Measurements from ENCODE around the gene PPP1R3G.

PPP1R3G gene

GRCh38 chr6:5121956-5122355 is 36.8 kb downstream of the PPP1R3G start:
- no peak for DNase-seq

- DNase-seq: no peak
Measured at GRCh38 chr6:5122504-5123112, 37.5 kb downstream of the PPP1R3G start.

DNA sequence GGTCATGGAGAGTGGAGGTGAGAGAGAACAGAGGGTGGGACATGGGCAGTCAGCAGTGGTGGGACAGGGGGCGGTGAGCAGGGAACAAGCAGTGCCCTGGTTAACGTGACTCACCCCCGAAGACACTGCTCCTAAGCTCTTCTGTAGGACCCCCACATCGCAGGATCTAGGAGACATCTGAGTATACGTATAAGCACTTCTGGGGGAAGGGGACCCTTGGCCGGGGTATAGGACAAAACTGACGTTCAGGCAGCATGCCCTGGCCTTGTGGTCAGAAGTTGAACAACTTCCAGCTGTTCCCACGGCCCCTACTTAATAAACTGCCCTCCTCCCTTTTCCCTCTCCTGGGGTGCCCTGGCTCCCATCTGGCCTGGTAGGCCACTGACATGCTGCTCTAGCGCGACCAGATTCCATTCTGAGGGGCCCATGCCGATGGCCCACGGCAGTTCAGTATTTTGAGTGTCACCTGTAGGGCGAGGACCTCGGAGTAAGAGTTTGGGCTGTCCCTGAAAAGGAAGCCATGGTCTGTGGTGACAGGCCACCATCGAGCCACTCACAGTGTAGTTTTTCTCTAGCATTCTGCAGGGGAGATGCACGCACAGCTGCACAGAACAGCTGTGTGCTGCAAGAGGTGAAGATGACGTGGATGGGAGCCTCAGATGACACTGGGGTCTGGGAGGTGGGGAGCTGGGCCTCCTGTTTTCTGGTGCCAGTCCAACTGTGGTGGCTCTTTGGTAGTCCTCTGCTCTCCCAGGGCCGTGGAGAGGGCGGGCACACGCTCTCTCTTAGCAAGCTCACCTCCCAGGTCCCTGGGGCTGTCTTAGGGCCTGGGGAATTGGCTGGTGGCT is 38.4 kb downstream of the PPP1R3G start:
- DNase-seq: no peak

DNA sequence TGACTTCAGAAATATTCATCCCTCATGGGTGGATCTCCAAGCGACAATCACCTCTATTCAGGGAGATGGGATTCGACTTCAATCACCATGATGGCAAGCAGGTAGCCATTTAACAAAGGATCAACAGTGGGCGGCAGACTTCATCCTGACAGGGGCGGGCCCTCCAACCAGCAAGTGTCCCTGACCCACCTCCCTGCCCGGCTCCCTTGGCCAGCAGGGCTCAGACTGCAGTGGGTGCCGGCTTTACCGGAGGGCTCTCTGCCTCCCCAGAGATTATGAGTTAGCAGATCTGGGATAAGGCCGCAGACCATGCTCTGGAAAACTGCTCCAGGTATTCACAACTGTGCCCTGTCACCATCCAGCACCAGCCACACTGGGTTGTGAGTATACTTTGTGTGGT is 39.4 kb downstream of the PPP1R3G start:
- DNase-seq: no peak

DNA sequence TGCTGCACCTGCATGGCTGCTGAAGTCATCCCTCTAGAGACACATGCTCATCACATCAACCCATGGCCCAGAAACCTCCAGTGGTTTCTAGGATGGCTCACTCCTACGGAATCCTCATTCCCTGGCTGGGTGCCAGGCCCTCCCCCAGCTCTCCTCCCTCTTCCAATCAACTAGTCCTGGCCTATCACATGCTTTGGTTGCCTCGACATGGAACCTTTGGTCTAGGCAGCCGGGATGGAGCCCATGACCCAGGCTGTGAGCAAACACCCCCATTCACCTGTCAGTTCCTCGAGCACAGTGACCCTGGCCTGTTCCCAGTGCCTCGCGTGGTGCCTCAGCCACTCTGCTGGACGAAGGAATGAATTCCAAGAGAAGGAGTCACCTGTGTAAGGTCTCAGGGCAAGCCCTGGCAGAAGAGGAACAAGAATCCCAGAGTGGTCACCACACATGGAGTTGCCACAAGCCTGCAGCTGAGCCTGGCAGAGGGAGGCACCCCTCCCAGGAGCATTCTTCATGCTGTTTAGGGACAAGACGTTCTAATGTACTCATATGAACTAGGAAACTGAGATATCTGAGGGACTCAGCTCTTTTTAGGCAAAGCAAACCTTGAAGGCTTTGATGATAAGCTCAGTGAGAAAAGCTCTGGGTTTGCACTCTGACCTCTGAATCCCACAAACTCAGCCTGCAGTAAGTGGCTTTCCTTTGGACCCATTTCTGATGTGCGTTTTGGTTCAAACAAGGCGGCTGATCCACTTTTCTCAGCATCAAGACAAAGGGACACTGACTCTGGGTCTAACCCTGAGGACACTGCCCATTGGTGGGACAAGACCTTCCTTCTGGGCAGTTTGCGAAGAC is 40.2 kb downstream of the PPP1R3G start:
- no peak for DNase-seq

DNA sequence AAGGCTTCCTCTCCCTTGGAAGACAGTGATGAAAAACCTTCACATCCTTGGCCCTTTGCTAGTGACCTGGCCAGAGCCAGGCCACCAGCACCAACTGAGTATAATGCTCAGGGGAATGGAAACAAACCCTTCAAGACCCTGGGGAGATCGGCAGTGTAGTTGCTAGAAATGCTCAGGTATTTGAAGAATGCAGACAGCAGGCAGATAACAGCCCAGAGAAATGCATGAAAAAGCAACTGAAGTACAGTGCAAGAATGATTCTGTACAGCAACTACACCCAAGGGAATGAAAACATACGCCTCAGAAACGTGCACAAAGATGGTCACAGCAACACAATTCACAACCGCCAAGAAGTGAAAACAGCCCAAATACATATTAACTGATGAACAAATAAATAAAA is 41.1 kb downstream of the PPP1R3G start:
- no peak for DNase-seq

DNA sequence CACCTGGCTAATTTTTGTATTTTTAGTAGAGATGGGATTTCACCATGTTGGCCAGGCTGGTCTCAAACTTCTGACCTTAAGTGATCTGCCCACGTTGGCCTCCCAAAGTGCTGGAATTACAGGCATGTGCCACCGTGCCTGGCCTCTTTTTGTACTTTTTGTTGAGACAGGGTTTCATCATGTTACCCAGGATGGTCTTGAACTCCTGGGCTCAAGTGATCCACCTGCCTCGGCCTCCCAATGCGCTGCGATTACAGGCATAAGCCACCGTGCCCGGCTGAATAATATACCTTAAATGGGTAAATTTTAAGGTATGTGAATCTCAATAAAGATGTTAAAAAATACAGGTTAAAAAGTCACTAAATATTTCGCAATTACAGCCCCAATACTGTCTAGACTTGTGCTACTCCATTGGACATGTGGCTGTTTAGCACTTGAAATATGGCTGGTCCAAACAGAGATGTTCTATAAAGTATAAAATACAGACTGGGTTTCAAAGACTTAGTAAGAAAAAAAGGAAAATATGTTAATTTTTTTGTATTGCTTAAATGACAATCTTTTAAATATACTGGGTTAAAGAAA is 42.1 kb downstream of the PPP1R3G start:
- DNase-seq: no peak

- no peak for DNase-seq
Measured at GRCh38 chr6:5128351-5128750, 43.2 kb downstream of the PPP1R3G start.

- DNase-seq: no peak
Measured at GRCh38 chr6:5130135-5130866, 45.2 kb downstream of the PPP1R3G start.

DNA sequence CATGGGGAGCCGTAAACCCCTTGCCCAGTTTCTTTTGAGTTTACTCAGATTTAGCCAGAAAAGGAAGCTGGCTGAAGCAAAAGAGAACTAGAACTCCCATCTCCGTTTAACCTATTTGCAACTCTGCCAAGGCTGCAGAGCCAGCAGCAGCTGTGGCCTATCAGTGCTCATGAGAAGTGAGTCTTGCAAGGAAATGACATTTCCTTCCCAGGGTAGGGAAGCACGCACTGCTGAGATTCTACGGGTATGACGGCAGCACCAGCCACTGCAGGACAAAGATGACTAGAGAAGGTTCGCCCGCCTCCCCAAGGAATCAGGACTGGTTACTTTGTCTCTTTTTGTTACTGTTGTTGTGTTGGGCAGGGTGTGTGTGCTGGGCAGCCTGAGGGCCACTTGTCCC is 47.6 kb downstream of the PPP1R3G start:
- DNase-seq: no peak

DNA sequence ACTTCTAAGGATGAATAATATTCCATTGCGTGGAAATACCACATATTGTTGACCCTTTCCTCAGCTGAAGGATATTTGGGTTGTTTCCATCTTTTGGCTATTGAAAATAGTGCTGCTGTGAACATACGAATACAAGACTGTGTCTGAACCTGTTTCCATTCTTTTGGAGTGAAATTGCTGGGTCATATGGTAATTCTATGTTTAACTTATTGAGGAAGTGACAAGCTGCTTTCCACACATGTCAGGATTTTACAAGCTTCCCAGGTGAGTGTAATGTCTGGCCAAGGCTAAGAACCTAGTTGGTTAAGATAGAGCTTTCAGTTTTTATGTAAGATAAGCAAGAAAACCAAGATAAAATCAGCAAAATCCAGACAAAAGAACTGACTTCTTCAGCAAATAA is 48.8 kb downstream of the PPP1R3G start:
- DNase-seq: no peak

DNA sequence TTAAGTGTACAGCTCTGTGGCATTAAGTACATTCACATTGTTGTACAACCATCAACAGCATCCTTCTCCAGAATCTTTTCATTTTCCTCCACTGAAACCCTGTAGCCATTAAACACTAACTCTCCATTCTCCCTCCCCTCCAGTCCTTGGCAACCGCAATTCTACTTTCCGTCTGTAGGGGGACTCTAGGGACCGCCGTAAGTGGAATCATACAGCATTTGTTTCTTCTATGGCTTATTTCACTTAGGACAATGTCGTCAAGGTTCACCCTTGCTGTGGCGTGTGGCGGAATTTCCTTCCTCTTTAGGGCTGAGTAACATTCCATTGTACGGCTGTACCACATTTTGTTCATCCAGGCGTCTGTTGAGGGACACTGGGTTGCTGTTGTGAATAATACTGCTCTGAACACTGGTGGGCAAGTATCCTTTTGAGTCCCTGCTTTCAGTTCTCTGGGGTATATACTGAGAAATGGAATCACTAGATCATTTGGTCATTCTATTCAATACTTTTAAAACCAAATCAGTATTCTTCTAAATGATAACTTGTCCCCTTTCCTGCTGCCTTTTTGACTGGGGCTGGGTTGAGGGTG is 50.7 kb downstream of the PPP1R3G start:
- DNase-seq: no peak

- no peak for DNase-seq
Measured at GRCh38 chr6:5136851-5137250, 51.7 kb downstream of the PPP1R3G start.

All from NCI-H774 (cell line).